Fibroblast of lung (primary cell): Measurements from ENCODE around the gene DNAH6. TPM values are rescaled to one million over a fixed set of nuclear protein-coding genes. Genes with fewer than 3 reads are reported as not detected.

Source experiments
- DNase-seq, 2 donors: peaks; one replicate each; pipeline versions ENCODE4 v3.0.0 to v3.0.0-alpha.2; 2010; ENCODE audit warnings: low read depth in 2 of 2
- H2AFZ ChIP-seq: 2 replicates; pipeline ENCODE4 v1.5.1; 2012; ENCODE audit warnings: low read length, control low read depth, inconsistent platforms
- H3K27ac ChIP-seq: 2 replicates; pipeline ENCODE4 v1.5.1; 2011; ENCODE audit warnings: low read length, control low read depth; ENCODE audit not compliant: insufficient read depth
- H3K27me3 ChIP-seq: 2 replicates; pipeline ENCODE4 v1.5.1; 2011; ENCODE audit warnings: mild to moderate bottlenecking, low read length; ENCODE audit not compliant: control insufficient read depth, insufficient read depth
- H3K36me3 ChIP-seq: 2 replicates; pipeline ENCODE4 v1.5.1; 2011; ENCODE audit warnings: low read length; ENCODE audit not compliant: control insufficient read depth, insufficient read depth
- H3K4me1 ChIP-seq: 2 replicates; pipeline ENCODE4 v1.5.1; 2011; ENCODE audit warnings: low read length; ENCODE audit not compliant: control insufficient read depth, insufficient read depth; ENCODE audit errors: extremely low read depth
- H3K4me2 ChIP-seq: 2 replicates; pipeline ENCODE4 v1.5.1; 2011; ENCODE audit warnings: low read length, control low read depth; ENCODE audit not compliant: insufficient read depth; ENCODE audit errors: extremely low read depth
- H3K4me3 ChIP-seq, 4 experiments: fragments of 200-600 bp in 1 of 4; sonication (generic) in 1 of 4; replicated peaks in 1 of 4; 2 replicates each; pipeline ENCODE4 v1.5.1; 2011 to 2016; ENCODE audit warnings: low read length in 4 of 4, low read depth in 3 of 4, mild to moderate bottlenecking in 3 of 4, control low read depth in 2 of 4, inconsistent platforms in 1 of 4, mixed read lengths in 1 of 4; ENCODE audit not compliant: insufficient read depth in 1 of 4; ENCODE audit errors: control extremely low read depth in 1 of 4
- H3K79me2 ChIP-seq: 2 replicates; pipeline ENCODE4 v1.5.1; 2012; ENCODE audit warnings: mild to moderate bottlenecking, low read length, inconsistent platforms; ENCODE audit not compliant: control insufficient read depth, insufficient read depth
- H3K9ac ChIP-seq: 2 replicates; pipeline ENCODE4 v1.5.1; 2011; ENCODE audit warnings: mild to moderate bottlenecking, low read length, control low read depth; ENCODE audit not compliant: insufficient read depth
- H3K9me3 ChIP-seq: 2 replicates; pipeline ENCODE4 v1.5.1; 2012; ENCODE audit warnings: low read depth, low read length; ENCODE audit not compliant: control insufficient read depth, insufficient read depth
- H4K20me1 ChIP-seq: 2 replicates; pipeline ENCODE4 v1.5.1; 2011; ENCODE audit warnings: low read length; ENCODE audit not compliant: control insufficient read depth, insufficient read depth; ENCODE audit errors: extremely low read depth
- CTCF ChIP-seq, 2 donors: IDR thresholded peaks in 1 of 2; conservative IDR thresholded peaks in 1 of 2; 1 replicate in 1 of 2; 2 replicates in 1 of 2; pipeline ENCODE4 v1.5.1; 2011 to 2012; ENCODE audit warnings: low read length in 2 of 2, control low read depth in 1 of 2, inconsistent platforms in 1 of 2, low read depth in 1 of 2, mild to moderate bottlenecking in 1 of 2
- EZH2 ChIP-seq: IDR thresholded peaks from 2 replicates; pipeline ENCODE4 v1.5.1; 2012; ENCODE audit warnings: low read length, control low read depth, mild to moderate bottlenecking; ENCODE audit errors: missing control alignments
- polyA plus RNA-seq, 2 donors: library from polyadenylated mRNA; depleted of rRNA in 1 of 2; stranded (reverse) in 1 of 2; unstranded in 1 of 2; fragments of >200 nt; gene quantifications; 2 replicates each; pipeline ENCODE4 v1.2.1, GENCODE V29; 2011 to 2012; ENCODE audit warnings: missing spikeins in 1 of 2
- total RNA-seq: library from RNA; depleted of rRNA; stranded (reverse); fragments of >200 nt; gene quantifications from 2 replicates; pipeline ENCODE4 v1.2.1, GENCODE V29; 2014

DNAH6 gene
- total and polyA plus RNA-seq, 2 donors (not counting 1 experiment from before 2014, with no cell fraction given): under 0.01 to 0.01 TPM

- Histone ChIP-seq H3K36me3 (no peaks in the 10 kb centered on the region), H3K79me2 (no peaks in the 10 kb centered on the region), H3K9me3 (no peaks in the 10 kb centered on the region), H3K4me1 (no peaks in the 10 kb centered on the region), H4K20me1 (no peaks in the 10 kb centered on the region), H2AFZ (no peak overlapping the region), H3K9ac (no peak overlapping the region), H3K4me3 (no peak overlapping the region), H3K27ac (no peak overlapping the region), H3K4me2 (no peak overlapping the region), H3K27me3 (no peaks in the 10 kb centered on the region)
- TF ChIP-seq EZH2 (no peak), CTCF (conservative IDR thresholded peaks at IDR 0.05 in 1 of 2, IDR thresholded peaks at IDR 0.05 in 1 of 2; ENCODE audit: low read depth in 1 of 2, low read length in 2 of 2) (no peak)
- DNase-seq: peak; percentile 27 to 42
Measured at GRCh38 chr2:84776011-84776410, 259.7 kb downstream of the DNAH6 start.

- no peaks in the 10 kb centered on the region for H4K20me1 ChIP-seq
- no peak overlapping the region for H3K9ac ChIP-seq
- no peak overlapping the region for H3K4me2 ChIP-seq
- H2AFZ ChIP-seq: no peak overlapping the region
- TF ChIP-seq CTCF (conservative IDR thresholded peaks at IDR 0.05 in 1 of 2, IDR thresholded peaks at IDR 0.05 in 1 of 2; ENCODE audit: low read depth in 1 of 2, low read length in 2 of 2): no peak
- no peak for TF ChIP-seq EZH2
- no peaks in the 10 kb centered on the region for H3K36me3 ChIP-seq
- no peaks in the 10 kb centered on the region for H3K4me1 ChIP-seq
- no peaks in the 10 kb centered on the region for H3K27me3 ChIP-seq
- H3K79me2 ChIP-seq: no peaks in the 10 kb centered on the region
- no peak overlapping the region for H3K27ac ChIP-seq
- H3K4me3 ChIP-seq: no peak overlapping the region
- no peak for DNase-seq
- no peaks in the 10 kb centered on the region for H3K9me3 ChIP-seq
Measured at GRCh38 chr2:84778911-84779690, 262.8 kb downstream of the DNAH6 start.

- H3K4me3 ChIP-seq: no peak overlapping the region
- no peak overlapping the region for H3K4me2 ChIP-seq
- no peaks in the 10 kb centered on the region for H3K36me3 ChIP-seq
- no peaks in the 10 kb centered on the region for H3K4me1 ChIP-seq
- DNase-seq: no peak
- no peak overlapping the region for H2AFZ ChIP-seq
- no peak overlapping the region for H3K27ac ChIP-seq
- TF ChIP-seq CTCF (conservative IDR thresholded peaks at IDR 0.05 in 1 of 2, IDR thresholded peaks at IDR 0.05 in 1 of 2; ENCODE audit: low read depth in 1 of 2, low read length in 2 of 2) (no peak), EZH2 (no peak)
- no peaks in the 10 kb centered on the region for H3K79me2 ChIP-seq
- no peaks in the 10 kb centered on the region for H3K9me3 ChIP-seq
- H4K20me1 ChIP-seq: no peaks in the 10 kb centered on the region
- H3K27me3 ChIP-seq: no peaks in the 10 kb centered on the region
- no peak overlapping the region for H3K9ac ChIP-seq
Measured at GRCh38 chr2:84779781-84780180, 263.5 kb downstream of the DNAH6 start.
